NCI-H2081 treated with DMSO at 0.1 percent for 48 hours (cell line): ENCODE measurements around the gene ELN.
A peak's percentile ranks its signal among the peaks of the same experiment; 100 is the strongest.
"Not testable (repeated sequence)": the region's sequence is repeated elsewhere in the genome, so short reads cannot be mapped to it uniquely, and the experiment has no call there.

Experiments used
- DNase-seq: peaks from one replicate; lab custom pipeline; 2025; lab: John Stamatoyannopoulos, UW

Gene ELN

GRCh38 chr7:74042746-74043522 lies 15.0 kb downstream of the ELN start:
- DNase-seq, result no peak

- DNase-seq, result peak; percentile 64
Observed at GRCh38 chr7:74043523-74043951, 15.6 kb downstream of the ELN start.

- no peak for DNase-seq
Observed at GRCh38 chr7:74044366-74045350, 16.7 kb downstream of the ELN start.

GRCh38 chr7:74046581-74046980 lies 18.6 kb downstream of the ELN start:
- not testable (repeated sequence) for DNase-seq

- DNase-seq, result no peak
Observed at GRCh38 chr7:74047804-74048380, 19.9 kb downstream of the ELN start.

- DNase-seq, result no peak
Observed at GRCh38 chr7:74048999-74049599, 21.1 kb downstream of the ELN start.

- DNase-seq, result no peak
Observed at GRCh38 chr7:74049997-74050798, 22.2 kb downstream of the ELN start.

GRCh38 chr7:74051193-74051592 lies 23.2 kb downstream of the ELN start:
- no peak for DNase-seq

- no peak for DNase-seq
Observed at GRCh38 chr7:74051629-74052410, 23.8 kb downstream of the ELN start.

GRCh38 chr7:74052628-74053027 lies 24.7 kb downstream of the ELN start:
- DNase-seq, result no peak

GRCh38 chr7:74053589-74054186 lies 25.7 kb downstream of the ELN start:
- no peak for DNase-seq

GRCh38 chr7:74056096-74056915 lies 28.3 kb downstream of the ELN start:
- no peak for DNase-seq

- DNase-seq, result no peak
Observed at GRCh38 chr7:74057216-74057925, 29.4 kb downstream of the ELN start.

- no peak for DNase-seq
Observed at GRCh38 chr7:74057987-74058386, 30.0 kb downstream of the ELN start.

GRCh38 chr7:74058486-74058885 lies 30.5 kb downstream of the ELN start:
- DNase-seq, result no peak

- DNase-seq, result no peak
Observed at GRCh38 chr7:74059037-74059436, 31.1 kb downstream of the ELN start.

GRCh38 chr7:74059681-74060588 lies 32.0 kb downstream of the ELN start:
- no peak for DNase-seq
